H1 (cell line): ENCODE measurements around the gene PIGC. TPM values are rescaled to one million over a fixed set of nuclear protein-coding genes. Genes with fewer than 3 reads are reported as not detected.

Source experiments
- ASH2L ChIP-seq: fragments of 200-600, 300-600 bp; sonication (generic); IDR thresholded peaks from one replicate; pipeline ENCODE4 v1.7.1; 2017; ENCODE audit warnings: low read length
- PHF8 ChIP-seq: fragments of 200-600 bp; sonication (generic); conservative IDR thresholded peaks from 2 replicates; pipeline ENCODE4 v1.7.1; 2012; ENCODE audit warnings: low read depth, mild to moderate bottlenecking, inconsistent platforms, low read length, moderate library complexity
- polyA plus RNA-seq, 7 experiments: library from polyadenylated mRNA; depleted of rRNA in 3 of 7; stranded (reverse) in 5 of 7; unstranded in 2 of 7; fragments of >200 nt in 5 of 7; fragments of 200-250 nt in 2 of 7; gene quantifications; 1 replicate in 5 of 7; 2 replicates in 1 of 7; 4 replicates in 1 of 7; pipeline versions ENCODE4 v1.2.1 to v1.2.3, GENCODE V29; 2011 to 2013; ENCODE audit warnings: missing spikeins in 2 of 7, mixed read lengths in 2 of 7
- total RNA-seq: library from RNA; stranded (reverse); fragmentation: NEBNext Ultra II Directional; extraction: Animal tissue kit (Norgen Biotek cat#: 25700); gene quantifications from 2 replicates; pipeline ENCODE4 v1.2.1, GENCODE V29; 2021

The PIGC gene
- total and polyA plus RNA-seq, 2 of the 8 experiments (the other 6 are each of a cell fraction or from before 2014, with no cell fraction given): 21.0 to 39.3 TPM

GRCh38 chr1:172472495-172472894 is 28.6 kb upstream of the PIGC start (continued):
- TF ChIP-seq ASH2L (no peak), PHF8 (no peak)
